Activated CD4-positive, alpha-beta T cell treated with anti-CD3 and anti-CD28 coated beads for 48 hours (primary cell): ENCODE results near the gene CRYL1.

ENCODE experiments used
- DNase-seq: peaks from one replicate; pipeline ENCODE4 v3.0.0-alpha.2; 2020

The CRYL1 gene

GRCh38 chr13:20526664-20527063 lies 1.0 kb upstream of the CRYL1 start:
- DNase-seq, result no peak

- DNase-seq, result peak; percentile 49
Observed at GRCh38 chr13:20525144-20525600, 485 bp downstream of the CRYL1 start.

- no peak for DNase-seq
Observed at GRCh38 chr13:20521364-20522115, 4.1 kb downstream of the CRYL1 start.

- DNase-seq, result no peak
Observed at GRCh38 chr13:20519875-20520274, 5.8 kb downstream of the CRYL1 start.

GRCh38 chr13:20518660-20519100 lies 7.0 kb downstream of the CRYL1 start:
- DNase-seq, result no peak

GRCh38 chr13:20514866-20515265 lies 10.8 kb downstream of the CRYL1 start:
- DNase-seq, result no peak

GRCh38 chr13:20513466-20513995 lies 12.1 kb downstream of the CRYL1 start:
- DNase-seq, result no peak

- no peak for DNase-seq
Observed at GRCh38 chr13:20512042-20512683, 13.5 kb downstream of the CRYL1 start.

GRCh38 chr13:20506696-20507095 lies 19.0 kb downstream of the CRYL1 start:
- DNase-seq, result no peak

GRCh38 chr13:20505405-20506366 lies 20.0 kb downstream of the CRYL1 start:
- DNase-seq, result no peak

GRCh38 chr13:20503088-20504083 lies 22.3 kb downstream of the CRYL1 start:
- no peak for DNase-seq

- no peak for DNase-seq
Observed at GRCh38 chr13:20501592-20501991, 24.1 kb downstream of the CRYL1 start.

GRCh38 chr13:20501120-20501519 lies 24.5 kb downstream of the CRYL1 start:
- no peak for DNase-seq

GRCh38 chr13:20499986-20500385 lies 25.7 kb downstream of the CRYL1 start:
- no peak for DNase-seq

- no peak for DNase-seq
Observed at GRCh38 chr13:20498659-20499058, 27.0 kb downstream of the CRYL1 start.

- no peak for DNase-seq
Observed at GRCh38 chr13:20498129-20498528, 27.5 kb downstream of the CRYL1 start.

GRCh38 chr13:20497006-20497775 lies 28.5 kb downstream of the CRYL1 start:
- DNase-seq, result no peak

GRCh38 chr13:20495087-20496023 lies 30.3 kb downstream of the CRYL1 start:
- peak; percentile 70 for DNase-seq

- DNase-seq, result no peak
Observed at GRCh38 chr13:20494656-20495055, 31.0 kb downstream of the CRYL1 start.

GRCh38 chr13:20492641-20493040 lies 33.0 kb downstream of the CRYL1 start:
- peak; percentile 77 for DNase-seq
